Stimulated activated CD8-positive, alpha-beta memory T cell treated with anti-CD3 and anti-CD28 coated beads, Interleukin-4, amount 100 ng/mL, for 1 hour (primary cell): Measurements from ENCODE around the gene SIVA1.

Experiments
- DNase-seq, 2 donors: peaks; one replicate each; pipeline ENCODE4 v3.0.0-alpha.2; 2020; ENCODE audit warnings: low read depth in 2 of 2, low spot score in 1 of 2

Gene SIVA1

DNA sequence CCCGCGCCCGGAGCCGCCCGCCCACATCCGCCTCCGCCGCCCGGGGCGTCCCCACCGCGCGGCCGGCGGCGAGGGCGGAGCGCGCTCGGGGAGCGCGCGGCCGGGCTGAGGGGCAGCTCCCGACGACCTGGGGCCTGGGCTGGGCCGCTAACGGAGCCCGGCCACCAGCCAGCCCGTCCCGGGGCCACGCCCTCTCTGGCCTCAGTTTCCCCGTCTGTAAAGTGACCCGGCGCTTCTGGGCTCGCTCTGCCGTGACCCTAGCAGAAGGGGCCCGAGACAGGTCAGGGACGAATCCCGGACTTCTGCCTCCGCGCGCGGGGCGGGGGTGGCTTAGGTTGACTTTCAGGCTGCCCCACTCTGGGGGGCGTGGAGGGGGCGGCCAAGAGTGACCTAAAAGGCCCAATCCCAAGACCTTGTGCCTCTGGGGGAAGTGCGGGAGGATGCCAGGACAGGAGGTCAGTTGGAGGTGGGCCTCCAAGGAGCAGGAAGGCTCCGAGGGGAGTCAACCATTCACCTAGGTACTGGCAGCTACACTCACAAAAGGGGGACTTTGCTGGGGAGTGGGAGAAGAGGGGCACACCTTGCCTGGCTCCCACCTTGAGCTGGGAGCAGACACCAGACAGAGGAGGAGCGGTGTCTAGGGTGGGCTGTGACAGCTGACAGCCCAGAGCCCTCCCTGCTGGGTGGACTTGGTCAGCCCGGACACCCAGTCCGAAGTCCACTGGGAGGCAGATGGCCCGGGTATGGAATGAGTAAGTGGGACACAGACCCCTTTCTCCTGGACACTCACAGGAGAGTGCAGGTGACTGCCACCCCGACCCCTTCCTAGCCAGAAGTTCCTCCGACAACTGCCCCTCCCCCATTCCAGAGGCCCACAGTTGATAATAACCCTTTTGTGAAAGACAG lies 43.1 kb downstream of the SIVA1 start:
- peak in 1 of 2 donors; percentile 23 for DNase-seq

DNA sequence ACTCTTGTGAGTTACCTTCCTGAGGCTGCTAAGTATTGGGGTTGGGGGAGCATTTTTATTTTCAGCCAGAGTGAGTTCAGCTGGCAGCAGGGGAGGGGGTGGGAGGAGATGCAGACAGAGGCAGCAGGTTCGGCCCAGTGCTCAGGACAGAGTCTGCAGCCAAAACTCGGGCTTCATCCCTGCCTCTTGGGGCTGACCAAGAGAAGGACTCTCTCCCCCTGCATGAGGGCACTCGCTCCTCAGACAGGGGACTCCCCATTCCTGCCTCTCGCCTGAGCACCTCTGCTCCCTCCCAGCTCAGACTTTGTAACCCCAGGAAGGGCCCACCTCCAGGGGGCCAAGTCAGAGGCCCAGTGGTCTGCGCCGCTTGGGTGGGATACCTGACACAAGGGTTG lies 43.7 kb downstream of the SIVA1 start:
- no peak for DNase-seq

DNA sequence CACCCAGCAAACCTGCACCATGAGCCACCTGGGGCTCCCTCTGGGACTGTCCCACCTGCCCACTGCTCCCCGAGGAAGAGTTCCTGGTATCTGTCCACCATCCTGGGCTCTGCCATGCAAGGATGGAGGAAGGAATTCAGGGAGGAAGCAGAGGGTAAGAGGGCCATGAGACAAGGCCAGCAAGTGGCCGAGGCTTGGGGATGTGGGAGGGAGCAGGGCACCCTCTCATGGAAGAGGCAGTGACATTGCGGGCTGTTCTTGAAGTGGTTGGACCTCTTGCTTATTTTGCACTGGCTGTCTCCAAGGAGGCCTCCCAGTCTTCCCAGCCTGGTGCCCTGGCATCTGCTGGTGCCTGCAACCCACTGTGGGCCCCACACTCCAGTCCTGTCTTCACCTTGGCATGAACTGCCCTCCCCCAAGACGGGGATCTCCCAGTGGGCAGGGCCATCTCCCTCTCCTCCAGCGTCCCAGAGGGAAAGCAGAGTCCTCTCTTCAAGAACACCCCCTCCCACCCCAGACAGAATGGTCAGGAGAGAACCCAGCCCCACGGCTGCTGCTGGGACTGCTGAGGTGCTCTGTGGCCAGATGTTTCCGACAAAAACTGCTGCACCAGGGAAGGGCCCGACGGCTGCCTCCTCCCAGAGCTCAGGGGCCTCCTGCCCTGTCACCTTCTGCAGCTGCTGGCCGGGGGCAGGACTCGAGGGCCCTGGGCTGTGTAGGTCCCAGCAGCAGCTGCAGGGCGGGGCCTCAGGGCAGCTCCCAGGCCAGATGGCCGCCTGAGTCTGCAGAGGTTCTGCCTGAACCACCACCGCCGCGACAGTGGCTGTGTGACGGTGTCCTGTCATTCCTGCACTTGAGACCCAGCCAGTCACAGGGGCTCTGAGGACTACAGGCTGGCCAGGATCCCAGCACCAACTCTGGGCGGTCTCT lies 44.4 kb downstream of the SIVA1 start:
- DNase-seq: no peak

GRCh38 chr14:104798300-104799243 lies 45.6 kb downstream of the SIVA1 start:
- DNase-seq: no peak

DNA sequence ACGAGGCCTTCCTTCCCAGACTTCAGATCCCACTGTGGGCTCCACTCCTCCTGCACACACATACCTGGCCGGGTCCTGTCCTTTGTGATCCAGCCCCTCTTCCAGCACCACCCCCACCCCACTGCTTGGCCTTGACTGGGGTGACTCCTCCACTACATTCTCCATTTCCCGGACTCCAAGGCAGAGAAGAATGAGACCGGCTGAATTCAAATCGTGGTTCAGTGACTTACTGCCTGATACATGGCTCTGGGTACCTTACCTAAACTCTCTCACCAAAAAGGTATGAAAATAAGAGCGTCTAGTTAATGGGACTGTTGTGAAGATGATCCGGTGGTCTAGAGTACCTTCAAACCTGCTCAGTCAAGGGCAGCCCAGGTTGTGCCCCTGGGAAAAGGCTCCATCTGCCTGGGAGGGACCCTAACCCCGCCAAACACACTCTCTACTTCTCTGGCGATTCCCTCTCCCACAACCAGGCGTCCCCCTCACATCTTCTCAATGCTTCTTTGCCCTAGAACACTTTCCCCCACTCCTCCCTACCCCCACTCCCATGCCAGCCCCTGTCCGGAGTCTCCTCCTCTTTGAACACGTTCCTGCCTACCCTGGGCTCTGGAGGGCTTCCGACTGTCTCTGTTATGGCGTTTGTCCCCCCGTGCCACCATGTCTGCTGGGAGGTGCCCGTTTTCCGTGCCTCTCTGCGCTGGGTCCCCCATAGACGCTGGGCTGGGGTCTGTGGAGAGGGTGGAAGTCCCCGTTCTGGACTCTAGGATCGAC lies 46.5 kb downstream of the SIVA1 start:
- no peak for DNase-seq

DNA sequence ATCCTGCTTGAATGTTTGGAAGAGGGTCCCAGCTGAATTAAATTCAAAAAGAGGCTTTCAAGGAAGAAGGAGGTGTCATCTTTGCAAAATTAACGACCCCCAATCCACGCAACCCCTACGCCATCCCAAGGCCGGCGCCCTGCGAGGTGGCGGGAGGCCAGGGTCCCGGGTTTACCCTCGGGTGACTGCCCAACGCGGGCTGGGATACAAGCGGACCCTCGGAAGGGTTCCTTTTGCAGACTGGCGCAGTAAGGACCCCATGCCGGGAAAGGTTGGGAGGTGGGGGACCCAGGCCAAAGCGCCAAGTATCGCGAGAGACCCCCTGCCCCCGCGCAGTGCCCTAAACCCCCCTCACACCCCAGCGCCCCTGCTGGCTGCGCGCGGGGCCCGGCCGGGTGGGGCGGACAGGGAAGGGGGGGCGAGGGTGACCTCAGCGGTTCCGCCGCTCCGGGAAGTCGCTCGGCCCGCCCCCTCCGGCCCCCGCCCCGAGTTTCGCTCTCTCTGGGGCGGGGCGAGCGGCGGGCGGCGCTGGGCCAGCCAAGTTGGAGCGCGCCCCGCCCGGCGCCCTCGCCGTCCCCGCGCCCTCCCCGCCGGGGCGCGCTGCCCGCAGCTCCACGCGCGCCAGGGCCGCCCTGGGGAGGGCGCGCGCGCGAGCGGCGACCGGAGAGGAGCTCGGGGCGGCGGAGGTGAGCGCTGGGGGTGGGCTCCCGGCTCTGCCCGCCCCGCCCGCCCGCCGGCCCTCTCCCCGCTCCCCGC lies 47.2 kb downstream of the SIVA1 start:
- DNase-seq: peak; percentile 57 to 67

- DNase-seq: peak in 1 of 2 donors; percentile 43
Observed at GRCh38 chr14:104800771-104801519, 48.0 kb downstream of the SIVA1 start, which contains the start of gene ZBTB42. ZBTB42 (plus strand) TSS chr14:104801101; CDS start chr14:104801198, 97 bp downstream.

GRCh38 chr14:104801520-104802393 lies 48.8 kb downstream of the SIVA1 start:
- DNase-seq: no peak

- DNase-seq: no peak
Observed at GRCh38 chr14:104802394-104803184, 49.6 kb downstream of the SIVA1 start.

DNA sequence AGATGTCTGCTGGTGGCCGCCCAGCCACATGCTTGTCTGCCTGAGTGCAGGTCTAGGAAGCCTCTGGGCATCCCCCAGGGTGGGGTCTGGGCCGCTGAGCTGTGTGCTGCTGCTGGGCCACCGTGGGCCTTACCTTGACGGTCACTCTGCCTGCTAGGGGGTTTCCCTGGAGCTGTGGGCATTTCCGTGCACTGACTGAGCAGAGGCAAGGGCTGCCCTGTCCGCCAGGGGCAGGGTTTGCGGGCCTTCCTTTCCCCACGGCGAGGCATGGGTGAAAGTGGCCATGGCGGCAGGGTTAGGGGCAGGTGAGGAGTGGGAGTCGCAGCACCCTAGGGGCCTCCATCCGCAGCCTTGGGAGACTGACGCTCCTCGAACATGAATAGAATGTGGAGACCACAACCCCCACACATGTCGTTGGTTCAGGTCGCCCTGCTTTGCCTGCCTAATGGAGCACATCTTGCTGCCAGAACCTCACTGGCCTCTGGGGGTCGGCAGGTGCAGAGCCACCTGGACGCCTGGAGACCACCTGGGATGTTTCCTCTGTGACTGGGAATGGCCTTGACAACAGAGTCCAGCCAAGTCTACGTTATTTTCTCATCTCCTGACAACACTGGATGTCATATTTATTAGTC lies 50.4 kb downstream of the SIVA1 start:
- DNase-seq: no peak

DNA sequence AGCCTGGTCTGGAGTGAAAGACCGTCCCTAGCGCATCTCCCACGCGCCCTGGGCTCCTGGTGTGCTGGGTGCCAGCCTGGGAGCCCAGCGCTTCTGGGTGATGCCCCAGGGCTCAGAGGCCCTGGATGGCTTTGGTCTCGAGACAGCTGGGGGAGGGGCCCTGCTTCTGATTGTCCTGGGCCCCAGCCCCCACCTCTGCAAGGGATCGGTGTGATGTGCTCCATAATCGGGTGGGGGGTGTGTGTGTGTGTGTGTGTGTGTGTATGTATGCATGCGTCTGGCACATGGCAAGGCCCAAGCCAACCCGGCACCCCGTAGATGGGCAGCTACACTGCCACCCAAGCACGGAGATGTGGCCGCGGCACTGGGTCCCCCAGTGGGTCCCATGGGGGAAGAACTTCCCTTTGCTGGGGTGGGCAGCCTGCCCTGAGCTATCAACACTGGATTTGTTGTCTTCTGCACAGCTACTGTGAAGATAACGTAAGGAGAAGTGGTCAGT lies 51.0 kb downstream of the SIVA1 start:
- no peak for DNase-seq

DNA sequence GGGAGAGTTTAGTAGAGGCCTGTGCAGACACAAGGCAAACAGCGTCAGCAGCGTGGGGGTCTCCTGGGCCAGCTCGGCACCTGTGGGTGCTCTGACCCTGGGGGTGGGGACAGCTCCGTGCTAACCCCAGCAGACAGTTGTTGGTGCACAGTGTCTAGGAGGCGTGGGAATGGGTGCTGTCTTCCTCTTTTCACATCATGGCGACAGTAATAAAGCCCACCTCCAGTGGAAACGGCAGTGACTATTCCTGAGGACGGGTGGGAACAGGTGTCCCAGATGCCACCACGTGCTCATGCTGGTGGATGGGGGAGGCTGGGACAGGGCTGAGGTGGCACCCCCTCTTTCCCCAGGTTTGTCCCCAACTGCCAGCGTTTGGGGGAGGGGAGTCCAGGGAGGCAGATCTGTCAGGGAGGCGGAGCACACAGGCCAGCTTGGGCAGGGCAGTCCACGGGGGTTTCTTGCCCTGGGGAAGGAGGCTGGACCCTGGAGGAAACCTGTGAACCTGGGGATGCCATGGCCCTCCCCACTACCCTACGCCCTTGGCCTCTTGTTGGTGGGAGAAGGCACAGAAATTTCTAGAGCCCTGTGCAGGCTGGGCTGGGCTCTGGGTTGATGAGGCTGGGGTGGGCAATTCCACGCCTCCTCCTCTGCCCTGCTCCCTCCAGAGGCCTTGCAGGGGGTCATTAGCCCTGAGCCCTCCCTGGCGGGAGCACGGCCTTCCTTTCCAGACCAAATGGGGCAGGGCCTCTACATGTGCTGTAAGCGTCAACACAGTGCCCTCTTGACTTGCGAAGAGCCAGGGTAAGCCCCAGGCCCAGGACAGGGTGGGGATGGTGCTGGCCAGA lies 51.8 kb downstream of the SIVA1 start:
- no peak for DNase-seq

DNA sequence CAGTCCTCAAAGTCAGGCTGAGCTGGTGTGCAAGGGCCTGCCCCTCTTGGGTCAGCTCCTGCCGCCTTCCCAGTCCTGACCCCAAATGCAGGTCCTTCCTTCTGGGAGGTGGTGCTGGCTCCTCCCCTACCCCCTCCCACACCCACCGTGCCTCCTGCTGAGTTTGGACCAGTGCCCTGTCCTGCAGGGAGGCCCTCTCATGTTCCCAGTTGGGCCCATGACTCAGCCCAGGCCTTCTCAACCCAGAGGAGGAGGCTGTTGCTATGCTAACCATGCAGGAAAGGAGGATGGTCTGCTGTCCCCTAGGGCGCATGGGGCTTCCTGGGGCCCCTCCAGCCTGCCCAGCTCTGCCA lies 52.4 kb downstream of the SIVA1 start:
- no peak for DNase-seq

DNA sequence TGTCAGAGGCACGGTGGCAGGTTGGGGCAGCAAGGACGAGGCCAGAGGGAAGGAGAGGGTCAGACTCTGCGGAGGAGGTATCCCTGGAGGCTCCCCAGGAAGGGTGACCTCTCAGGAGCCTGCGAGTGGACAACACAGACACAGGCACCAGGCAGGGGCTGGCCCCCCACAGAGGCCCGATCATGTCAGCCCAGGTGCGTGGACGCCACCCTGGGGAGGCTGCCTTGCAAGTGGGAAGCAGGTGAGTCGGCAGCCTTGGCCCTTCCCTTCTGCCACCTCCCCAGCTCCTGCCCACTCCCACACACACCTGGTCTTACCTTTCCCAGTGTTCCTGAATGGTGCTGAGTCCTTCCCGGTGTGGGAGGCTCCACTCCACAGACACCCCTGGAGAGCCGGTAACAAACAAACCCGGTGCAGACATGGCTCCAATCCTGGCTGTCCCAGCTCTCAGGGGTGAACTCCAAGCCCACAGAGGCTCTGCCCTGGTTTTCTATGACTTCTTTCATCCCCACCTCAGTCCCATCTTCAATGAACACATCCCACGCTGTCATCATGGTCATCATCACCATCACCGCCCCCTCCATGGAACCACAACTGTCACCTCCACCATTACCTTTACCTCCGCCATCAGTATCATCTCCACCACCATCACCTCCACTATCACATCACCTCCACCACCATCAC lies 53.1 kb downstream of the SIVA1 start:
- no peak for DNase-seq
